Measurements from ENCODE around the gene KAT6B. TPM values are rescaled to one million over a fixed set of nuclear protein-coding genes. Genes with fewer than 3 reads are reported as not detected.

KAT6B gene
- total RNA-seq, 4 donors from 2014 or later, result 12.0 to 37.7 (median 21.6) TPM

DNA sequence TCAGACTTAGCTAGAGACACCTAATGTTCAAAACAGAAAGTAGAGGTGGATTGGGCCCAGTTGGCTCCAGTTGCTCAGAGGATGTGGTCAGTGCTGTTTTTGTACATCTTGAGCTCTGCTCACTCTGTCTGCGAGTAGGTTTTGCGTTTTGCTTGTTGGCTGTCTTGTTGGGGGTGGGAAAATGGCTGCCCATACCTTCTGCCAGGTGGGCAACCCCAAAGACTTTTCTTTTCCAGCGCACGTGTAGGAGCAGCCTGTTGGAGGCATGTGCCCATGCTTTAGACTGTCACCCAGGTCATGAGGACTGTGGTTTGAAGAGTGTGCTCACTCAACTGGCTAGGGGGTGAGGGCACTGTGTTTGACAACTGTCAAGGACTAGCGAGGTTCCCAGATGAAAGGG lies 73.9 kb downstream of the KAT6B start:
- H3K27me3 ChIP-seq, result no peaks in the 10 kb centered on the region
- in situ Hi-C loops (cut with MboI; ENCODE audit: low sequenced_read_pairs in 4 of 4) (no loop called here), intact Hi-C loops (cut with DNase I; ENCODE audit: low total_unique reads) (no loop called here)
- H3K4me3 ChIP-seq, result no peak overlapping the region
- no peaks in the 10 kb centered on the region for H3K9me3 ChIP-seq
- H3K4me1 ChIP-seq, result peaks cover 55 to 67% of the 10 kb centered on the region in 2 donors
- peak overlapping the region in 3 of 4 donors; percentile 64 to 80 (median 74) for H3K27ac ChIP-seq
- ATAC-seq (peak; percentile 19 to 30), DNase-seq (peak in 1 of 2 donors; percentile 20)
- TF ChIP-seq CTCF (IDR thresholded peaks at IDR 0.05 in 4 of 5, conservative IDR thresholded peaks at IDR 0.05 in 1 of 5) (no peak), POLR2A (IDR thresholded peaks at IDR 0.05) (no peak)
- H3K36me3 ChIP-seq, result no peaks in the 10 kb centered on the region

- Histone ChIP-seq H3K4me3 (no peak overlapping the region), H3K27ac (peak overlapping the region in 2 of 4 donors; percentile 21 to 80), H3K27me3 (no peaks in the 10 kb centered on the region), H3K36me3 (no peaks in the 10 kb centered on the region), H3K9me3 (no peaks in the 10 kb centered on the region), H3K4me1 (peaks cover 55 to 64% of the 10 kb centered on the region in 2 donors)
- intact Hi-C loops (cut with DNase I; ENCODE audit: low total_unique reads), result no loop called here
- TF ChIP-seq CTCF (IDR thresholded peaks at IDR 0.05 in 4 of 5, conservative IDR thresholded peaks at IDR 0.05 in 1 of 5), result no peak
- no peak for TF ChIP-seq POLR2A (IDR thresholded peaks at IDR 0.05)
- in situ Hi-C loops (cut with MboI; ENCODE audit: low sequenced_read_pairs in 4 of 4), result no loop called here
- no peak for DNase-seq
- no peak for ATAC-seq
Measured at GRCh38 chr10:74901301-74901700, 74.9 kb downstream of the KAT6B start.

DNA sequence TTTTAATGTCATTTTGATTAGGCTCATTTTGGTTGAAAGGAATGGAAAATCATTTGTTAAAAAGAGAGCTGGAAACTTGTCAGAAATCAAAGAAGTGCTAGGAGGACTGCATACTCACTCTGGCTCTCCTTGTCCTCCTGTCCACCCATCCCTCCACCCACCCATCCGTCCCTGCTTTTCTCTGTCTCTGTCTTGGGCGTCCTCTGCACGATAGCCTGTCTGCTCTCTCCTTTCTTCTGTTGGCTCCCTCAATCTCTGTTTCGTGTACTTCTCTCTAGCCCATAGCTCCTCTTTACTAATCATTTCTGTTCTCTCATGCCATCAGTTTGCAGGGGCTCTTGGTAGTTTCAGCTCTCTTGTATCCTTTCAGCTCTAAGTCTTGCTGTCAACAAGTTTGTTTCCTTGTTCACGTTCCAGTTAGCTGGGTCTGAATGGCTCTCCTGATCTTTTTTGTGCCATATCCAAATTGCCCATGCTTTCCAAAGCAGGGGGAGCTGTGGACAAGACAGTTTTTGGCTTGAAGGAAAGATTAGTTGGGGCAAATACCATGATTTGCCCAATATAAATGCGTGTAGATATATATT lies 75.6 kb downstream of the KAT6B start:
- no peaks in the 10 kb centered on the region for H3K36me3 ChIP-seq
- in situ Hi-C loops (cut with MboI; ENCODE audit: low sequenced_read_pairs in 4 of 4) (no loop called here), intact Hi-C loops (cut with DNase I; ENCODE audit: low total_unique reads) (no loop called here)
- DNase-seq (no peak), ATAC-seq (no peak)
- H3K27ac ChIP-seq, result peak overlapping the region in 2 of 4 donors; percentile 18 to 21
- no peaks in the 10 kb centered on the region for H3K27me3 ChIP-seq
- H3K4me1 ChIP-seq, result peaks cover 55 to 64% of the 10 kb centered on the region in 2 donors
- H3K4me3 ChIP-seq, result no peak overlapping the region
- TF ChIP-seq POLR2A (IDR thresholded peaks at IDR 0.05), result no peak
- no peak for TF ChIP-seq CTCF (IDR thresholded peaks at IDR 0.05 in 4 of 5, conservative IDR thresholded peaks at IDR 0.05 in 1 of 5)
- no peaks in the 10 kb centered on the region for H3K9me3 ChIP-seq

DNA sequence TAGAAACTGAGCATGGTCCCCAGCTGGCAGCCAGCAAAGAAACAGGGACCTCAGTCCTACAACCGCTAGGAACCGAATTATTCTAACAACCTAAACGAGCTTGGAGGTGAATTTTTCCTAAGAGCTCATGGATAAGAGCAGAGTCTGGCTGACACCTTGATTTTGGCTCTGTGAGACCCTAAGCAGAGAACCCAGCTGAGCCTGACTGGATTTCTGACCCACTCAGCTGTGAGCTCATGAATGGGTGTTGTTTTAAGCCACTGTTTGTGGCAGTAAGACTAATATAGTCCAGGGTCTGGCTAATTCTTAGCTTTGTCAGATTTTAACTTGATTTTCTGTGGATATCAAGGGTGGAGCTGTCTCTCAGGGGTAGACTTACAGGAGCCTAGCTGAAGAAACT lies 77.1 kb downstream of the KAT6B start:
- ATAC-seq (no peak), DNase-seq (no peak)
- Histone ChIP-seq H3K27ac (no peak overlapping the region), H3K4me1 (peaks cover 43 to 50% of the 10 kb centered on the region in 2 donors), H3K36me3 (no peaks in the 10 kb centered on the region), H3K27me3 (no peaks in the 10 kb centered on the region), H3K4me3 (no peak overlapping the region), H3K9me3 (no peaks in the 10 kb centered on the region)
- in situ Hi-C loops (cut with MboI; ENCODE audit: low sequenced_read_pairs in 4 of 4) (no loop called here), intact Hi-C loops (cut with DNase I; ENCODE audit: low total_unique reads) (no loop called here)
- TF ChIP-seq CTCF (IDR thresholded peaks at IDR 0.05 in 4 of 5, conservative IDR thresholded peaks at IDR 0.05 in 1 of 5) (no peak), POLR2A (IDR thresholded peaks at IDR 0.05) (no peak)
